ENCODE data around the gene PLEKHA3.

GRCh38 chr2:178496049-178496448 lies 15.8 kb downstream of the PLEKHA3 start:
- TF ChIP-seq TAF1 (IDR thresholded peaks at IDR 0.05; ENCODE audit: borderline replicate concordance, low read depth, low read length) (no peak), POLR2AphosphoS5 (IDR thresholded peaks at IDR 0.05; ENCODE audit: low read length) (no peak), ZNF274 (IDR thresholded peaks at IDR 0.05; ENCODE audit: insufficient read depth, insufficient read length) (no peak), ZNF622 (IDR thresholded peaks at IDR 0.05) (no peak), YY1 (IDR thresholded peaks at IDR 0.05; ENCODE audit: low read depth, low read length) (no peak), CTCF (IDR thresholded peaks at IDR 0.05 in 2 of 3, conservative IDR thresholded peaks at IDR 0.05 in 1 of 3; ENCODE audit: control insufficient read depth in 2 of 3, extremely low read depth in 1 of 3, insufficient read depth in 1 of 3, low read depth in 3 of 3, low read length in 3 of 3) (no peak), SMC3 (IDR thresholded peaks at IDR 0.05; ENCODE audit: borderline replicate concordance, low read length) (no peak), PBX3 (IDR thresholded peaks at IDR 0.05; ENCODE audit: insufficient replicate concordance, low read depth, low read length) (no peak), MLLT1 (IDR thresholded peaks at IDR 0.05) (no peak), EZH2 (IDR thresholded peaks at IDR 0.05; ENCODE audit: borderline replicate concordance, control insufficient read depth, low read depth, low read length) (no peak)

All from GM12878 (cell line).